H1 (cell line): ENCODE results near the gene GPR17. TPM values are rescaled to one million over a fixed set of nuclear protein-coding genes. Genes with fewer than 3 reads are reported as not detected.

Experiments
- NANOG ChIP-seq: IDR thresholded peaks from 2 replicates; pipeline ENCODE4 v1.6.1; 2011; ENCODE audit warnings: low read length, low read depth, mild to moderate bottlenecking, inconsistent platforms; ENCODE audit not compliant: insufficient read depth, poor library complexity, severe bottlenecking
- polyA plus RNA-seq, 7 experiments: library from polyadenylated mRNA; depleted of rRNA in 3 of 7; stranded (reverse) in 5 of 7; unstranded in 2 of 7; fragments of >200 nt in 5 of 7; fragments of 200-250 nt in 2 of 7; gene quantifications; 1 replicate in 5 of 7; 2 replicates in 1 of 7; 4 replicates in 1 of 7; pipeline versions ENCODE4 v1.2.1 to v1.2.3, GENCODE V29; 2011 to 2013; ENCODE audit warnings: missing spikeins in 2 of 7, mixed read lengths in 2 of 7
- total RNA-seq: library from RNA; stranded (reverse); fragmentation: NEBNext Ultra II Directional; extraction: Animal tissue kit (Norgen Biotek cat#: 25700); gene quantifications from 2 replicates; pipeline ENCODE4 v1.2.1, GENCODE V29; 2021

The GPR17 gene
- total and polyA plus RNA-seq, 2 of the 8 experiments (the other 6 are each of a cell fraction or from before 2014, with no cell fraction given), result 0.03 TPM; not detected in 1

DNA sequence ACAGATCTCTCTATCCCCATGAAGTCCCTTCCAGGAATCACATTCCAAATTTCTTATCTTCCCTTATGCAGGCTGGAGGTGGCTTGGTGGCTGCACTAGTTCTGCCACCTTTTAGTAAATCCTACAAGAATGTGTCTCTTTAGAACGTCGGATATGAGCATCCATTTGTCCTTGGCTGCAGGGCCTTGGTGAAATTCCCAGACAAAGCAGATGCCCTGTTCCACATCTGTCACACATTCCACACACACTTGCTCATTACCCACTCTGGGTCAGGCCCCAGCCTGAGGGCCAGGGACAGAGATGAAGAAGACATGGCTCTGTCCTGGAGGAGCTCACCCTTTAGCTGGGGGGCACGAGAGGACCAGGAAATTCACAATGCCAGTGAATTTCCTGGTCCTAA lies 31.2 kb upstream of the GPR17 start (continued):
- TF ChIP-seq NANOG, result no peak
